Cardiac muscle cell (in vitro differentiated cells and primary cell): ENCODE results near the gene ATP2B2. TPM values are rescaled to one million over a fixed set of nuclear protein-coding genes. Genes with fewer than 3 reads are reported as not detected.

Source experiments
- DNase-seq, 2 donors: peaks; one replicate each; pipeline versions ENCODE4 v3.0.0 to v3.0.0-alpha.2; 2010 to 2017; ENCODE audit warnings: low read depth in 1 of 2, low spot score in 1 of 2
- H3K27ac ChIP-seq: fragments of 200-600 bp; sonication (generic); 2 replicates; pipeline ENCODE4 v1.5.1; 2016
- H3K27me3 ChIP-seq: fragments of 200-600 bp; sonication (generic); 2 replicates; pipeline ENCODE4 v1.6.0; 2016; ENCODE audit warnings: control low read depth
- H3K36me3 ChIP-seq: fragments of 200-600 bp; sonication (generic); 2 replicates; pipeline ENCODE4 v1.5.1; 2016; ENCODE audit warnings: control low read depth
- H3K4me1 ChIP-seq: fragments of 200-600 bp; sonication (generic); 2 replicates; pipeline ENCODE4 v1.8.1; 2017; ENCODE audit warnings: low read depth, mild to moderate bottlenecking, mixed run types
- H3K4me3 ChIP-seq: fragments of 200-600 bp; sonication (generic); 2 replicates; pipeline ENCODE4 v1.5.1; 2016; ENCODE audit warnings: mild to moderate bottlenecking
- H3K9me3 ChIP-seq: fragments of 200-600 bp; sonication (generic); 2 replicates; pipeline ENCODE4 v1.5.1; 2017; ENCODE audit warnings: low read depth, mild to moderate bottlenecking, control low read depth
- polyA plus RNA-seq: library from polyadenylated mRNA; unstranded; fragments of >200 nt; fragmentation: Nextera tagmentation; extraction: Ambion mirVana; gene quantifications from 2 replicates; pipeline ENCODE4 v1.2.1, GENCODE V29; 2016
- total RNA-seq: library from RNA; depleted of rRNA; stranded (reverse); fragments of >200 nt; gene quantifications from 2 replicates; pipeline ENCODE4 v1.2.3, GENCODE V29; 2016
- TF ChIP-seq, protein P1 (sequence below): IDR thresholded peaks from 2 replicates; pipeline ENCODE4 v1.5.1; 2012; ENCODE audit warnings: low read depth, mild to moderate bottlenecking, low read length

ATP2B2 gene
- total and polyA plus RNA-seq, 2 experiments from 2014 or later: 0.22 to 0.77 TPM

DNA sequence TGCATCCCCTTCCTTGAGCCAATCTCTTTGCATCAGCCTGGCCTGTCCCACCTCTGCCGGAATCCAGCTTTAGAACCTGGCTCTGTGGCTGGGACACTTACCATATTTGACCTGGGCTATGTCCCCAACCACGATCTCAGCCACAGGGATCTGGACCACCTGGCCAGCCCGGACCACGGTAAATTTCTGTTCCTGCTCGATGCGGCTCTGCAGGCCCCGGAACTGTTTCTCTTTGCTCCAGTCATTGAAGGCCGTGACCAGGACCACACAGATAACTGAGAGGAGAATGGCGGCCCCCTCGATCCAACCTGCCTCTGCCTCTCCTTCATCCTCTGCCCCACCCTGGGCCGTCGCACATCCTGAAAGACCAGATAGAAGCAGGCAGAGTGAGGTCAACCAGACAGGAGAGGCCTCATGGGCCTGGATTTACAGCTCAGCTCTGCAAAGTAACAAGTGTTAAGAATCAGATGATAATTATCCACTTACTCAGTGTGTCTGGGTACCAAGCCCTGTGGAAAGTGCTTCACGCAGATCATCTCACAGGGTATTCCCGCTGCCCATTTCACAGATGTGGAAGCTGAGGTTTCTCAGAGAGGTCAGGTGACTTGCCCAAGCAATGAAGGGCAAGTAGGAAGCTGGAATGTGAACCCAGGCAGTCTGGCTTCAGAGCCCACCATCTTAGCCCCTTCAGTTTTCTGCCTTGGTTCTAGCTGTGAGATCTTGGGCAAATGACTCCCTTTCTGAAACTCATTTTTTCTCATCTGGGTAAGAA, 103.2 kb downstream of the ATP2B2 start:
- Histone ChIP-seq H3K27me3 (no peaks in the 10 kb centered on the region), H3K4me3 (no peak overlapping the region), H3K36me3 (no peaks in the 10 kb centered on the region), H3K4me1 (peaks cover 3% of the 10 kb centered on the region), H3K27ac (no peak overlapping the region), H3K9me3 (no peaks in the 10 kb centered on the region)
- TF ChIP-seq, protein P1, sequence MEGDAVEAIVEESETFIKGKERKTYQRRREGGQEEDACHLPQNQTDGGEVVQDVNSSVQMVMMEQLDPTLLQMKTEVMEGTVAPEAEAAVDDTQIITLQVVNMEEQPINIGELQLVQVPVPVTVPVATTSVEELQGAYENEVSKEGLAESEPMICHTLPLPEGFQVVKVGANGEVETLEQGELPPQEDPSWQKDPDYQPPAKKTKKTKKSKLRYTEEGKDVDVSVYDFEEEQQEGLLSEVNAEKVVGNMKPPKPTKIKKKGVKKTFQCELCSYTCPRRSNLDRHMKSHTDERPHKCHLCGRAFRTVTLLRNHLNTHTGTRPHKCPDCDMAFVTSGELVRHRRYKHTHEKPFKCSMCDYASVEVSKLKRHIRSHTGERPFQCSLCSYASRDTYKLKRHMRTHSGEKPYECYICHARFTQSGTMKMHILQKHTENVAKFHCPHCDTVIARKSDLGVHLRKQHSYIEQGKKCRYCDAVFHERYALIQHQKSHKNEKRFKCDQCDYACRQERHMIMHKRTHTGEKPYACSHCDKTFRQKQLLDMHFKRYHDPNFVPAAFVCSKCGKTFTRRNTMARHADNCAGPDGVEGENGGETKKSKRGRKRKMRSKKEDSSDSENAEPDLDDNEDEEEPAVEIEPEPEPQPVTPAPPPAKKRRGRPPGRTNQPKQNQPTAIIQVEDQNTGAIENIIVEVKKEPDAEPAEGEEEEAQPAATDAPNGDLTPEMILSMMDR: no peak
- DNase-seq: no peak

DNA sequence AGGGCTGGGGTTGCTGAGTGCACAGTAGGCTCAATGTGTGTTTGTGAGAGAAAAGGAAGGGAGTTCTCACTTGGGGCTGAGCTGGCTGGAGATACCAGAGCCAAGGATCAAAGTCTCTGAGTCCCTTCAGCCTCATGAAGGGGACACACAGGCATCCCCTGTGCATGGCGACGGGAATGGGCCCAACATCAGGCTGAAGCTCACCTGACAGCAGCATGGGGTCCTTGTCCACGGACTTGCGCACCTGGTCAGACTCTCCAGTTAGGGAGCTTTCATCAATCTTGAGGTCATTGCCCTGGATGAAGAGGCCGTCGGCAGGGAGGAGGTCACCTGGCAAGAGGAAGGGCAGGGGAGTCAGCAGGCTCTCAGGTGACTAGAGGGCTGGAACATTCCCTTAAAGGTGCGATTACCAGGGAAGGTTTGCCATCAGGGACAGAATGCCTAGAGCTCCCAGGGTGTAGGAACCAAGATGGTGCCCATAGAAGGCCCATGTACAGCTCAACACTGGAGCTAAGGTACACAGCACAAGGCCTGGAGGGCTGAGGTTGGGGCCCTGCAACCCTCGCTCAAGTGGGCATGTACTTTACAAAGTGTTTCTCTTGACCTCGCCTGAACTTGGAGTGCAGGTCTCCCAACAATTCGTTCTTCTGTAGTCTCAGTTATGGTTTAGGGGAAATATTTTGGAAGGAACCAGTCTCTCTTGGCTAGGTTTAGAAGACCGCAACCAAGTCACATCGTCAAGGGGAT, 104.5 kb downstream of the ATP2B2 start:
- H3K4me3 ChIP-seq: no peak overlapping the region
- no peaks in the 10 kb centered on the region for H3K27me3 ChIP-seq
- H3K27ac ChIP-seq: no peak overlapping the region
- peak in 1 of 2 donors; percentile 73 for DNase-seq
- peaks cover 3% of the 10 kb centered on the region for H3K4me1 ChIP-seq
- TF ChIP-seq, protein P1: no peak
- H3K36me3 ChIP-seq: no peaks in the 10 kb centered on the region
- H3K9me3 ChIP-seq: no peaks in the 10 kb centered on the region

DNA sequence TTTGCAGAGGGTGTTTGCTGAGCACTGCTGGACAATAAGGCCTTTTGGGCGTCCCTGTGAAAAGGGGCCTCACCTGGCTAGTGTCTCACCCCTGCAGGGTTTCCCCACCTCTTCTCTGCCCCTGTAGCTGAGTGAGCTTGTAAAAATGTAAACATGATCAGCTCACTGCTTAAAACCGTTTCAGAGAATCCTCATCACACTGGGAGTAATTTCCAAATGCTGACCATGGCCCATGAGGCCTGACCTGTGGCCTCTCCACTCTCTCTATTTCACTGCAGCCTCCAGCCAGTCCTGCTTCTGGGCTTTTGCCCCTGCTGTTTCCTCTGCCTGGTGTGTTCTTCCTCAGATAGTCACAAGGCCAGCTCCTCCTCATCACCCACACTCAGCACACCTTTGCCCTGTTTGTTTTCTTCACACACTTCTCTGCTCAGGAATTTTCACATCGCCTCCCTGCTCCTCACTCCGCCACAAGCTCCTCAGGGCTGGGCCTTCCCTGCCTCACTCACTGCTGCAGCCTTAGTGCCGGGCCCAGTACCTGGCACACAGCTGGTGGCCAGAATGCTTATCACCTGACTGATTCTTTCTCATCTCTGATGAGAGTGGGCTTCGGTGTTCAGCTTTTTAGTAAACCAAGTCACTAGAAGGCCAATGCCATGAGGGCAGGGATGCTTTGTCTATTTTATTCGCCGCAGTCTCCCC, 105.2 kb downstream of the ATP2B2 start:
- Histone ChIP-seq H3K4me1 (peaks cover 3% of the 10 kb centered on the region), H3K27ac (no peak overlapping the region), H3K9me3 (no peaks in the 10 kb centered on the region), H3K27me3 (no peaks in the 10 kb centered on the region), H3K36me3 (no peaks in the 10 kb centered on the region), H3K4me3 (no peak overlapping the region)
- TF ChIP-seq, protein P1: no peak
- no peak for DNase-seq

GRCh38 chr3:10399634-10400033, 105.8 kb downstream of the ATP2B2 start:
- Histone ChIP-seq H3K27ac (no peak overlapping the region), H3K4me3 (no peak overlapping the region), H3K4me1 (peaks cover 3% of the 10 kb centered on the region), H3K27me3 (no peaks in the 10 kb centered on the region), H3K9me3 (no peaks in the 10 kb centered on the region), H3K36me3 (no peaks in the 10 kb centered on the region)
- DNase-seq: no peak
- TF ChIP-seq, protein P1: no peak

DNA sequence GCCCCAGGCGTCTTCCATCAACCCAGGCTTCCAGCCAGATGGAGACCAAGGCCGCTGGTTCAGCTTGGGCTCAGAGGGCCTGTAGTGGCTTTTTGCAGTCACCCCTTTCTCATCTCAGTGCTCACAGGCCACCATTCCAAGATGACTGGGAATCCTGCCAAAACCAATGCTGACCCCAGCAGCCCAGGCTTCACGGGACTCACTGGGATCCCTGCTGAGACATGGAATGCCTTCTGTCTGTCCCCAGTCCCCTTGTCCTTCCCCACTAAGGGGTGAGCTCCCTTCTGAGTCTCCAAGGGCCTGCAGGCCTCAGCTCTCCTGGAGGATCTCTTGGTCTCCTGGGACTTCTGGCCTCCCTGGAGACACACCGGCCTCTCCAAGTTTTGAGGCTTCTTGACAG, 107.0 kb downstream of the ATP2B2 start:
- no peak overlapping the region for H3K27ac ChIP-seq
- peak in 1 of 2 donors; percentile 14 for DNase-seq
- H3K9me3 ChIP-seq: no peaks in the 10 kb centered on the region
- TF ChIP-seq, protein P1: no peak
- H3K4me1 ChIP-seq: peaks cover 3% of the 10 kb centered on the region
- H3K4me3 ChIP-seq: no peak overlapping the region
- no peaks in the 10 kb centered on the region for H3K36me3 ChIP-seq
- H3K27me3 ChIP-seq: no peaks in the 10 kb centered on the region
